ENCODE results near the gene SLC12A8. TPM values are rescaled to one million over a fixed set of nuclear protein-coding genes. Genes with fewer than 3 reads are reported as not detected.
A peak's percentile ranks its signal among the peaks of the same experiment; 100 is the strongest.

The SLC12A8 gene
- total RNA-seq, 3 donors from 2014 or later = 8.0 to 19.3 (median 13.6) TPM

GRCh38 chr3:125073390-125073905, 139.1 kb downstream of the SLC12A8 start:
- TF ChIP-seq CTCF (IDR thresholded peaks at IDR 0.05) = no peak
- ATAC-seq = no peak
- DNase-seq = no peak
- H3K4me1 ChIP-seq (ENCODE audit: low read depth) = no peaks in the 10 kb centered on the region
- H3K4me3 ChIP-seq = no peak overlapping the region
- intact Hi-C loops (cut with DNase I, micrococcal nuclease) = no loop called here
- no peaks in the 10 kb centered on the region for H3K36me3 ChIP-seq (ENCODE audit: low read depth)
- no peaks in the 10 kb centered on the region for H3K9me3 ChIP-seq

GRCh38 chr3:125072749-125073389, 139.7 kb downstream of the SLC12A8 start:
- Histone ChIP-seq H3K4me1 (ENCODE audit: low read depth) (no peaks in the 10 kb centered on the region), H3K36me3 (ENCODE audit: low read depth) (no peaks in the 10 kb centered on the region), H3K9me3 (no peaks in the 10 kb centered on the region), H3K4me3 (no peak overlapping the region)
- DNase-seq (no peak), ATAC-seq (no peak)
- intact Hi-C loops (cut with DNase I, micrococcal nuclease) = no loop called here
- TF ChIP-seq CTCF (IDR thresholded peaks at IDR 0.05) = no peak

GRCh38 chr3:125072301-125072700, 140.2 kb downstream of the SLC12A8 start:
- H3K36me3 ChIP-seq (ENCODE audit: low read depth) = no peaks in the 10 kb centered on the region
- no peaks in the 10 kb centered on the region for H3K9me3 ChIP-seq
- H3K4me3 ChIP-seq = no peak overlapping the region
- H3K4me1 ChIP-seq (ENCODE audit: low read depth) = no peaks in the 10 kb centered on the region
- intact Hi-C loops (cut with DNase I, micrococcal nuclease) = no loop called here
- DNase-seq (no peak), ATAC-seq (no peak)
- no peak for TF ChIP-seq CTCF (IDR thresholded peaks at IDR 0.05)

GRCh38 chr3:125069968-125070745, 142.4 kb downstream of the SLC12A8 start:
- Histone ChIP-seq H3K4me3 (no peak overlapping the region), H3K4me1 (ENCODE audit: low read depth) (no peaks in the 10 kb centered on the region), H3K9me3 (no peaks in the 10 kb centered on the region), H3K36me3 (ENCODE audit: low read depth) (no peaks in the 10 kb centered on the region)
- DNase-seq (no peak), ATAC-seq (no peak)
- TF ChIP-seq CTCF (IDR thresholded peaks at IDR 0.05) = no peak
- intact Hi-C loops (cut with DNase I, micrococcal nuclease) = no loop called here

- H3K9me3 ChIP-seq = no peaks in the 10 kb centered on the region
- H3K4me3 ChIP-seq = no peak overlapping the region
- no peaks in the 10 kb centered on the region for H3K4me1 ChIP-seq (ENCODE audit: low read depth)
- DNase-seq (no peak), ATAC-seq (peak; percentile 57)
- intact Hi-C loops (cut with DNase I, micrococcal nuclease) = no loop called here
- H3K36me3 ChIP-seq (ENCODE audit: low read depth) = no peaks in the 10 kb centered on the region
- TF ChIP-seq CTCF (IDR thresholded peaks at IDR 0.05) = no peak
These were observed 143.1 kb downstream of the SLC12A8 start for GRCh38 chr3:125069452-125069851.

Data from mucosa of descending colon (tissue), 3 donors.